HG02642 (cell line): ENCODE results near the gene ZNF292.
"Not testable (repeated sequence)": the region's sequence is repeated elsewhere in the genome, so short reads cannot be mapped to it uniquely, and the experiment has no call there.

ENCODE experiments used
- ATAC-seq: cut with Tn5 transposase; IDR thresholded peaks from one replicate; pipeline ENCODE4 v1.9.1; 2021; ENCODE audit warnings: mild to moderate bottlenecking; ENCODE audit not compliant: unreplicated experiment, poor library complexity

Gene ZNF292

GRCh38 chr6:87209812-87210211 is 54.4 kb downstream of the ZNF292 start:
- no peak for ATAC-seq

- peak; percentile 98 for ATAC-seq
Measured at GRCh38 chr6:87210979-87211378, 55.6 kb downstream of the ZNF292 start.

- no peak for ATAC-seq
Measured at GRCh38 chr6:87212596-87212995, 57.2 kb downstream of the ZNF292 start.

- no peak for ATAC-seq
Measured at GRCh38 chr6:87213364-87213763, 58.0 kb downstream of the ZNF292 start.

GRCh38 chr6:87214831-87215230 is 59.5 kb downstream of the ZNF292 start:
- no peak for ATAC-seq

GRCh38 chr6:87220997-87221396 is 65.6 kb downstream of the ZNF292 start:
- no peak for ATAC-seq

GRCh38 chr6:87222676-87223075 is 67.3 kb downstream of the ZNF292 start:
- no peak for ATAC-seq

GRCh38 chr6:87224971-87225370 is 69.6 kb downstream of the ZNF292 start:
- no peak for ATAC-seq

- no peak for ATAC-seq
Measured at GRCh38 chr6:87225511-87225910, 70.1 kb downstream of the ZNF292 start.

GRCh38 chr6:87225937-87226336 is 70.6 kb downstream of the ZNF292 start:
- no peak for ATAC-seq

GRCh38 chr6:87230801-87231200 is 75.4 kb downstream of the ZNF292 start:
- no peak for ATAC-seq

GRCh38 chr6:87237804-87238203 is 82.4 kb downstream of the ZNF292 start:
- peak; percentile 45 for ATAC-seq

GRCh38 chr6:87239098-87239635 is 83.8 kb downstream of the ZNF292 start:
- ATAC-seq: not testable (repeated sequence)

- ATAC-seq: no peak
Measured at GRCh38 chr6:87241304-87241703, 85.9 kb downstream of the ZNF292 start.

- ATAC-seq: no peak
Measured at GRCh38 chr6:87242311-87242710, 86.9 kb downstream of the ZNF292 start.

GRCh38 chr6:87243812-87244211 is 88.4 kb downstream of the ZNF292 start:
- no peak for ATAC-seq

GRCh38 chr6:87244380-87244779 is 89.0 kb downstream of the ZNF292 start:
- ATAC-seq: no peak

- ATAC-seq: no peak
Measured at GRCh38 chr6:87250019-87250418, 94.7 kb downstream of the ZNF292 start.

GRCh38 chr6:87251225-87251624 is 95.9 kb downstream of the ZNF292 start:
- ATAC-seq: no peak

- ATAC-seq: no peak
Measured at GRCh38 chr6:87251725-87252124, 96.4 kb downstream of the ZNF292 start.

- ATAC-seq: no peak
Measured at GRCh38 chr6:87257046-87257445, 101.7 kb downstream of the ZNF292 start.

- ATAC-seq: no peak
Measured at GRCh38 chr6:87257565-87257964, 102.2 kb downstream of the ZNF292 start.

GRCh38 chr6:87257975-87258374 is 102.6 kb downstream of the ZNF292 start:
- ATAC-seq: no peak
